Retinal pigment epithelial cell (primary cell): ENCODE data around the gene CEP41.

Experiments
- DNase-seq: peaks from one replicate; pipeline ENCODE4 v3.0.0-alpha.2; 2010; ENCODE audit warnings: low read depth
- H3K4me3 ChIP-seq: 2 replicates; pipeline ENCODE4 v1.5.1; 2011; ENCODE audit warnings: mild to moderate bottlenecking, low read length, control low read depth, moderate library complexity
- CTCF ChIP-seq: conservative IDR thresholded peaks from 2 replicates; pipeline ENCODE4 v1.5.1; 2011; ENCODE audit warnings: low read depth, low read length, control low read depth, inconsistent platforms

CEP41 gene

GRCh38 chr7:130362251-130362816 is 78.5 kb downstream of the CEP41 start:
- TF ChIP-seq CTCF, result no peak
- no peak overlapping the region for H3K4me3 ChIP-seq
- no peak for DNase-seq

GRCh38 chr7:130361681-130362080 is 79.1 kb downstream of the CEP41 start:
- no peak overlapping the region for H3K4me3 ChIP-seq
- DNase-seq, result no peak
- TF ChIP-seq CTCF, result no peak

GRCh38 chr7:130360518-130360917 is 80.3 kb downstream of the CEP41 start:
- no peak for TF ChIP-seq CTCF
- H3K4me3 ChIP-seq, result no peak overlapping the region
- DNase-seq, result no peak

DNA sequence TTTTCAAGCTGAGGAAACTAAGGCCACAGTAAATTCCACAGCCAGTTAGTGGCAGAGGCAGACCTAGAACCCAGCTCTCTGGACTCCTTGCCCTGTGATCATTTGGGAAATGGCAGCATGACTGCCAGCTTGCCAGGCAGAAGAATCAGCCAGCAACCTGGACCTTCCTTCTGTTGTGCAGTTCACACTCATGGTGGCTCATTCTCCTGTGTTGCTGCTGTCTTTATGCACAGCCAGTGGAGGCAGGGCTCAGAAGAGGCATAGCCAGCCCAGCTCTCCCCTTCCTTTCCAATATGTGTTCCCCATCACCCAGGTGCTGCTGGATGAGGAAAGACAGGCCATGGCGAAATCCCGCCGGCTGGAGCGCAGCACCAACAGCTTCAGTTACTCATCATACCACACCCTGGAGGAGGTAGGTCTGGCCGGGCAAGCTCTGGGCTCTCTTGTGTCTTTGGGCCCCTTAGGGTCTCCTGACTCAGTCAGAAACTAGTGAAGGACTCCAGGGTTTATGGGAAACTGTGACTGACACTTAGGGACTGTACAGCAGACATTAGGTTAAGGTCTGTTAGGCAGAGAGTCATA is 81.4 kb downstream of the CEP41 start:
- H3K4me3 ChIP-seq, result no peak overlapping the region
- no peak for TF ChIP-seq CTCF
- no peak for DNase-seq

- TF ChIP-seq CTCF, result no peak
- DNase-seq, result no peak
- no peak overlapping the region for H3K4me3 ChIP-seq
These were observed 82.3 kb downstream of the CEP41 start for GRCh38 chr7:130358471-130358870.

DNA sequence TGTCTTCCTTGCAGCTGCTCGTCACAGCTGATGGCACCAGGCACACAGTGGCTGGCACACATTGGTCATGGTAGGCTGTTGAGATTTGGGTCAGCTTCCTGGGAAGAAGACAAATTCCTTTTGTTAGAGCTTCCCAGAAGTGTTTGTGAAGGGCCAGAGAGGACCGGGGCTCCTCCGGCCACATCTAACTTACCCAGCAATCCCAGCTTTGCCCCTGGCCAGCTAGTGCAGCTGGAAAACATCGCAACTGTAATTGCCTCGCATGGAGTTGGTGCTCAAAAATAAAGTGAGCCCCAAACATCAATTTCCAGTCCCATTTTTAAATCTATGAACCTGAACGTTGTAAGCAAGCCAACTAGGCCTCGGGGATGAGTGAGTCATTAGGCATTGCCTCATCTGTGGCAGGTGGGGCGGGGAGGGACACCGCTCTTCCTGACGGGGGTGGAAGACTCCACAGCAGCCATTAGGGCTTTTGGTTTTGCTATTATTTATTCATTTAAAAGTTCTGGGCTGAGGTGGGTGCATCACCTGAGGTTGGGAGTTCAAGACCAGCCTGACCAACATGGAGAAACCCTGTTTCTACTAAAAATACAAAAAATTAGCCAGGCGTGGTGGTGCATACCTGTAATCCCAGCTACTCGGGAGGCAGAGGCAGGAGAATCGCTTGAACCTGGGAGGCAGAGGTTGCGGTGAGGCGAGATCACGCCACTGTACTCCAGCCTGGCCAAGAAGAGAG is 83.8 kb downstream of the CEP41 start:
- peak; percentile 68 for DNase-seq
- TF ChIP-seq CTCF, result no peak

More for the DNA sequence above, 83.8 kb downstream of the CEP41 start:
- no peak overlapping the region for H3K4me3 ChIP-seq
